ENCODE data around the gene CCM2.
"Not testable (repeated sequence)": the region's sequence is repeated elsewhere in the genome, so short reads cannot be mapped to it uniquely, and the experiment has no call there.

CCM2 gene

DNA sequence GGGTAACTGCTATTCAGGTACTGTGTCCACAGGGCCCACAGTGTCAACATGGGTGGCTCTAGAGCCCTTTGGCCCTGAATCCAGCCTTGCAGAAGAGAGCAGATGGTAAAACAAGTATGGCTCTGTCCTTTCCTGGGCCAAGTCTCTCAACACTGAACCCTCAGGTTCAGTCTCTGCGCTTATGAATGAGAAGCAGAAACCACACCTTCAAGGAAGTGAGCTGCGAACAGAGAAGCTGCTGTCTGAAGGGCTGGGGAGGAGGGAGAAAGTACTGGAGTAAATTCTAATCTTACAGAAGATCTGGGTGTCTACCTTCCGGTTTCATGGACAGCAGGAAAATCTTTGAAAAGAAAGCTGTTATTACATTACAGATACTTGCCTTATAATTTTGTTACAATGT, 107.4 kb downstream of the CCM2 start:
- Histone ChIP-seq H3K4me2 (ENCODE audit: low read length) (no peak overlapping the region), H3K79me2 (peaks cover 22% of the 10 kb centered on the region), H3K9me3 (ENCODE audit: control insufficient read depth, low read length) (no peaks in the 10 kb centered on the region), H3K4me1 (peaks cover 3% of the 10 kb centered on the region), H2AFZ (no peak overlapping the region), H3K27me3 (ENCODE audit: control insufficient read depth, insufficient read depth, low read length) (no peaks in the 10 kb centered on the region), H3K36me3 (ENCODE audit: control insufficient read depth, insufficient read depth, low read length) (no peaks in the 10 kb centered on the region), H3K9ac (no peak overlapping the region), H3K27ac (no peak overlapping the region), H3K4me3 (ENCODE audit: low read depth, low read length) (no peak overlapping the region)
- TF ChIP-seq, protein P1, sequence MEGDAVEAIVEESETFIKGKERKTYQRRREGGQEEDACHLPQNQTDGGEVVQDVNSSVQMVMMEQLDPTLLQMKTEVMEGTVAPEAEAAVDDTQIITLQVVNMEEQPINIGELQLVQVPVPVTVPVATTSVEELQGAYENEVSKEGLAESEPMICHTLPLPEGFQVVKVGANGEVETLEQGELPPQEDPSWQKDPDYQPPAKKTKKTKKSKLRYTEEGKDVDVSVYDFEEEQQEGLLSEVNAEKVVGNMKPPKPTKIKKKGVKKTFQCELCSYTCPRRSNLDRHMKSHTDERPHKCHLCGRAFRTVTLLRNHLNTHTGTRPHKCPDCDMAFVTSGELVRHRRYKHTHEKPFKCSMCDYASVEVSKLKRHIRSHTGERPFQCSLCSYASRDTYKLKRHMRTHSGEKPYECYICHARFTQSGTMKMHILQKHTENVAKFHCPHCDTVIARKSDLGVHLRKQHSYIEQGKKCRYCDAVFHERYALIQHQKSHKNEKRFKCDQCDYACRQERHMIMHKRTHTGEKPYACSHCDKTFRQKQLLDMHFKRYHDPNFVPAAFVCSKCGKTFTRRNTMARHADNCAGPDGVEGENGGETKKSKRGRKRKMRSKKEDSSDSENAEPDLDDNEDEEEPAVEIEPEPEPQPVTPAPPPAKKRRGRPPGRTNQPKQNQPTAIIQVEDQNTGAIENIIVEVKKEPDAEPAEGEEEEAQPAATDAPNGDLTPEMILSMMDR (IDR thresholded peaks at IDR 0.05): no peak

DNA sequence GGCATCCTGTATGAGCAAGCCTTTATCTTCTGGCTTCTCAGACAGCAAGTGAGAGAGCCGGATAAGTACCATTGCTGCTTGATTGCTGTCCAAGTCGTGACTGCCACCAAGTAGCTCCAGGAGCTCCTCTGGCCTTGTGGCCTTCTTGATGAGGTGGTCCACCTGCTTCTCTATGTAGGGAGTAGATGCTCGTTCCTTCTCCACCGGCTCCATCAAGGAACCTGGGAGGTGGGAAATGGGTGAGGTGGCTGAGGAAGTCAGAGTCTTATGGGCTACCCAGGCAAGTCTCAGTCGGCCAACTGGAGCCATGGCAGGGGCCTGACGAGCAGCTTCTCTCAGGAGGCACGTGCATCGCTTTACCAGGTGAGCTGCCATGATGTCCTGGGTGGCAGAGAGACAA, 108.9 kb downstream of the CCM2 start:
- peaks cover 22% of the 10 kb centered on the region for H3K79me2 ChIP-seq
- TF ChIP-seq, protein P1 (IDR thresholded peaks at IDR 0.05): no peak
- no peak overlapping the region for H3K4me2 ChIP-seq (ENCODE audit: low read length)
- no peaks in the 10 kb centered on the region for H3K27me3 ChIP-seq (ENCODE audit: control insufficient read depth, insufficient read depth, low read length)
- no peak overlapping the region for H3K4me3 ChIP-seq (ENCODE audit: low read depth, low read length)
- H3K27ac ChIP-seq: no peak overlapping the region
- peaks cover 3% of the 10 kb centered on the region for H3K4me1 ChIP-seq
- no peak overlapping the region for H2AFZ ChIP-seq
- no peak overlapping the region for H3K9ac ChIP-seq
- H3K9me3 ChIP-seq (ENCODE audit: control insufficient read depth, low read length): no peaks in the 10 kb centered on the region
- H3K36me3 ChIP-seq (ENCODE audit: control insufficient read depth, insufficient read depth, low read length): no peaks in the 10 kb centered on the region

GRCh38 chr7:45111298-45112223, 111.6 kb downstream of the CCM2 start, which contains the start of gene TBRG4:
Gene TBRG4, minus strand, starts transcription at chr7:45111697. Its CDS starts 2,460 bp downstream, at chr7:45109237.
- H3K36me3 ChIP-seq (ENCODE audit: control insufficient read depth, insufficient read depth, low read length): no peaks in the 10 kb centered on the region

DNA sequence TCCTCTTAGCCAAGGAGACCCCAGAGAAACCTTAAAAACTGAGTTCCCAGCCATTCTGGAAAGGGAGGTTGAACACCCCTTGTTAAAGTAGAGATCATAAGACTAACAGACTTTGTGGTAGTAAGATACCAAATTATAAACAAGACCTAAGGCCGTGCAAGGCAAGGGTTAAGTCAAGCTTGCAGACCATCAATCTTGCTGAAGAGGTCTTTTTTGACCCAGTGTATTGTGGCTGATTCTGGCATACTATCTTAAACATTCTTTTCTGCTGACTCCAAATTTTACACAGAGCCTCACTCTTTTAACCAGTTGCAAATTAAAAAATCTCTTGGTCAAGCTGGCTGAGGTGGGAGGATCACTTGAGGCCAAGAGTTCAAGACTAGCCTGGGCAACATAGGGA, 112.6 kb downstream of the CCM2 start:
- Histone ChIP-seq H3K9ac (no peak overlapping the region), H3K4me2 (ENCODE audit: low read length) (no peak overlapping the region), H3K4me1 (peaks cover 3% of the 10 kb centered on the region), H3K27ac (no peak overlapping the region), H3K36me3 (ENCODE audit: control insufficient read depth, insufficient read depth, low read length) (no peaks in the 10 kb centered on the region), H2AFZ (no peak overlapping the region), H3K79me2 (peaks cover 7% of the 10 kb centered on the region), H3K27me3 (ENCODE audit: control insufficient read depth, insufficient read depth, low read length) (no peaks in the 10 kb centered on the region), H3K9me3 (ENCODE audit: control insufficient read depth, low read length) (no peaks in the 10 kb centered on the region), H3K4me3 (ENCODE audit: low read depth, low read length) (peak overlapping the region; percentile 97)
- TF ChIP-seq, protein P1 (IDR thresholded peaks at IDR 0.05): no peak

More at GRCh38 chr7:45111298-45112223, 111.6 kb downstream of the CCM2 start, which contains the start of gene TBRG4:
- TF ChIP-seq, protein P1 (IDR thresholded peaks at IDR 0.05): peak; percentile 65
- H3K79me2 ChIP-seq: peaks cover 7% of the 10 kb centered on the region
- peak within 1 kb of the TSS; percentile 97 for H3K4me3 ChIP-seq (ENCODE audit: low read depth, low read length)
- peaks cover 3% of the 10 kb centered on the region for H3K4me1 ChIP-seq
- H3K27me3 ChIP-seq (ENCODE audit: control insufficient read depth, insufficient read depth, low read length): no peaks in the 10 kb centered on the region
- H3K9me3 ChIP-seq (ENCODE audit: control insufficient read depth, low read length): no peaks in the 10 kb centered on the region
- H3K4me2 ChIP-seq (ENCODE audit: low read length): peak within 1 kb of the TSS; percentile 78
- peak within 1 kb of the TSS; percentile 90 for H3K27ac ChIP-seq
- peak within 1 kb of the TSS; percentile 47 for H3K9ac ChIP-seq
- peak within 1 kb of the TSS; percentile 86 for H2AFZ ChIP-seq

GRCh38 chr7:45114257-45114656, 114.3 kb downstream of the CCM2 start:
- H3K4me2 ChIP-seq (ENCODE audit: low read length); H3K27me3 ChIP-seq (ENCODE audit: control insufficient read depth, insufficient read depth, low read length); H3K4me3 ChIP-seq (ENCODE audit: low read depth, low read length); H3K9ac ChIP-seq; H3K79me2 ChIP-seq; H2AFZ ChIP-seq; H3K9me3 ChIP-seq (ENCODE audit: control insufficient read depth, low read length); H3K27ac ChIP-seq; H3K36me3 ChIP-seq (ENCODE audit: control insufficient read depth, insufficient read depth, low read length); H3K4me1 ChIP-seq: not testable (repeated sequence)

All from parathyroid adenoma (tissue), 2 donors.